Heart left ventricle (tissue), 16 donors: ENCODE data around the gene FGF6. TPM values are rescaled to one million over a fixed set of nuclear protein-coding genes. Genes with fewer than 3 reads are reported as not detected.

Experiments used
- ATAC-seq, 4 donors: fragments of 200-7000 bp; cut with Tn5 transposase; one replicate each; pipeline ENCODE4 v1.9.1; 2020 to 2022; ENCODE audit warnings: moderate library complexity in 4 of 4, mild to moderate bottlenecking in 3 of 4, moderate number of reproducible peaks in 1 of 4
- DNase-seq, 5 donors: peaks; one replicate each; pipeline ENCODE4 v3.0.0-alpha.2; 2020
- H3K27ac ChIP-seq, 12 donors: fragments of 200-600 bp; sonication (generic) in 4 of 12; one replicate each; pipeline versions ENCODE4 v1.5.0 to v1.8.0; 2016 to 2022; ENCODE audit warnings: mild to moderate bottlenecking in 2 of 12
- H3K27me3 ChIP-seq, 9 donors: fragments of 200-600 bp; sonication (generic) in 2 of 9; one replicate each; pipeline versions ENCODE4 v1.5.1 to v1.8.0; 2016 to 2022; ENCODE audit warnings: mild to moderate bottlenecking in 3 of 9
- H3K36me3 ChIP-seq, 9 donors: fragments of 200-600 bp; sonication (generic) in 2 of 9; one replicate each; pipeline versions ENCODE4 v1.5.0 to v1.8.0; 2018 to 2022; ENCODE audit warnings: mild to moderate bottlenecking in 2 of 9
- H3K4me1 ChIP-seq, 12 donors: fragments of 200-600 bp; sonication (generic) in 4 of 12; one replicate each; pipeline versions ENCODE4 v1.5.0 to v1.8.0; 2016 to 2022; ENCODE audit warnings: mild to moderate bottlenecking in 3 of 12
- H3K4me3 ChIP-seq, 12 donors: fragments of 200-600 bp; sonication (generic) in 4 of 12; one replicate each; pipeline versions ENCODE4 v1.5.0 to v1.8.0; 2017 to 2022; ENCODE audit warnings: mild to moderate bottlenecking in 9 of 12, moderate library complexity in 4 of 12
- H3K9me3 ChIP-seq, 12 donors: fragments of 200-600 bp; sonication (generic) in 4 of 12; one replicate each; pipeline versions ENCODE4 v1.5.0 to v1.8.0; 2016 to 2022; ENCODE audit warnings: mild to moderate bottlenecking in 1 of 12
- CTCF ChIP-seq, 12 donors: fragments of 200-600 bp; sonication (generic) in 4 of 12; IDR thresholded peaks; one replicate each; pipeline versions ENCODE4 v1.5.0 to v1.8.0; 2018 to 2022; ENCODE audit warnings: antibody characterized with exemption in 12 of 12, mild to moderate bottlenecking in 5 of 12
- POLR2A ChIP-seq, 2 donors: fragments of 450-650 bp; IDR thresholded peaks; one replicate each; pipeline ENCODE4 v1.6.1; 2017; ENCODE audit warnings: antibody characterized with exemption in 2 of 2, mild to moderate bottlenecking in 2 of 2, moderate library complexity in 2 of 2
- WGBS, 4 donors: extraction: QIAGEN DNeasy Blood & Tissue Kit in 2 of 4; methylation state at CpG; one replicate each; pipeline versions ENCODE4 v1.1.5 to v1.1.7; 2013 to 2018; 5-methylcytosine and 5-hydroxymethylcytosine counted together
- intact Hi-C, 10 donors: fragments of 100-400 bp; cut with DNase I; formaldehyde crosslinking; loops; one replicate each; pipeline versions ENCODE4 v1.11.1 to v1.14.2; 2022
- polyA plus RNA-seq, 2 donors: library from polyadenylated mRNA; stranded (reverse); fragments of 200-250 nt; gene quantifications; one replicate each; pipeline ENCODE4 v1.2.3, GENCODE V29; 2013
- total RNA-seq, 9 donors: library from RNA; depleted of rRNA in 2 of 9; stranded (reverse); fragments of >200 nt in 2 of 9; fragmentation: NEBNext Ultra II Directional in 3 of 9; extraction: Animal tissue kit (Norgen Biotek cat#: 25700) in 3 of 9; gene quantifications; one replicate each; pipeline versions ENCODE4 v1.1.0 to v1.2.4, GENCODE V29; 2016 to 2023
- donor health status: ischemic (EF 13 %, LVEDD 7.1; RV severe dilation, severe dysfunction).
- donor health status: healthy with polysubstance abuse.
- donor health status: DM: no; HTN: yes; CAD: no.
- donor health status: DM: no; HTN: no; CAD: no.
- donor health status: ischemic (EF 25% LVEDD 6.9; RV normal size, moderate dysfunction).
- donor health status: ischemic (EF 25% LVEDD 5.7; RV mildly dilated, moderate dysfunction).
- donor health status: healthy.
- donor health status: DM: yes; HTN: yes; CAD: no.
- donor health status: ischemic (EF 35%, LVEDD 5.7; RV mildly dilated, moderate dysfunction).
- donor health status: nonischemic (EF 11% LVEDD 7.7; RV severe dilation, severe dysfunction).
- donor health status: DM: yes; HTN: yes; CAD: no.
- donor health status: PGD.
- donor health status: ischemic (EF 29% LVEDD 5.4; RV normal size, mild dysfunction).
- donor health status: nonischemic (EF 23%, LVEDD 6.1; RV moderate dilation, normal function).

Gene FGF6
- total and polyA plus RNA-seq, 11 donors = not detected

- Histone ChIP-seq H3K27ac (no peak overlapping the region), H3K27me3 (no peaks in the 10 kb centered on the region), H3K9me3 (no peaks in the 10 kb centered on the region), H3K4me1 (peaks cover 0 to 15% (median 4%) of the 10 kb centered on the region in 12 donors), H3K4me3 (no peak overlapping the region), H3K36me3 (no peaks in the 10 kb centered on the region)
- intact Hi-C loops = no loop called here
- TF ChIP-seq CTCF (IDR thresholded peaks at IDR 0.05) = no peak
- WGBS, 4 donors = 92 to 100% (median 95%) methylated on average over 4 of the region's 4 CpGs
- ATAC-seq (no peak), DNase-seq (no peak)
Observed at GRCh38 chr12:4431436-4431835, 14.2 kb downstream of the FGF6 start.

GRCh38 chr12:4424422-4424821 lies 21.2 kb downstream of the FGF6 start:
- 51 to 60% (median 55%) methylated on average over 6 of the region's 6 CpGs for WGBS, 4 donors
- DNase-seq = no peak
- Histone ChIP-seq H3K27ac (no peak overlapping the region), H3K4me1 (no peaks in the 10 kb centered on the region), H3K36me3 (no peaks in the 10 kb centered on the region), H3K9me3 (no peaks in the 10 kb centered on the region), H3K4me3 (no peak overlapping the region), H3K27me3 (peaks cover 0 to under 1% (median 0%) of the 10 kb centered on the region in 9 donors)
- ATAC-seq = no peak
- intact Hi-C loops = loop anchor here in 6 of 10 donors (5.0 kb wide), 1 partner anchor 103 kb away; no protein-coding TSS in a partner anchor
- TF ChIP-seq CTCF (IDR thresholded peaks at IDR 0.05) (no peak), POLR2A (IDR thresholded peaks at IDR 0.05) (no peak)

- Histone ChIP-seq H3K4me1 (no peaks in the 10 kb centered on the region), H3K27me3 (peaks cover 0 to 5% (median 0%) of the 10 kb centered on the region in 9 donors), H3K27ac (no peak overlapping the region), H3K36me3 (no peaks in the 10 kb centered on the region), H3K9me3 (no peaks in the 10 kb centered on the region), H3K4me3 (no peak overlapping the region)
- DNase-seq = no peak
- ATAC-seq = no peak
- TF ChIP-seq POLR2A (IDR thresholded peaks at IDR 0.05) (no peak), CTCF (IDR thresholded peaks at IDR 0.05) (no peak)
- intact Hi-C loops = loop anchor here in 7 of 10 donors (2.0 to 5.0 kb wide), 2 partner anchors 103 to 104 kb away; no protein-coding TSS in a partner anchor
- 80 to 88% (median 84%) methylated on average over 11 of the region's 11 CpGs for WGBS, 4 donors
Observed at GRCh38 chr12:4423528-4424195, 22.0 kb downstream of the FGF6 start.

GRCh38 chr12:4422985-4423384 lies 22.6 kb downstream of the FGF6 start:
- peaks cover 0 to 5% (median 0%) of the 10 kb centered on the region in 12 donors for H3K4me1 ChIP-seq
- WGBS, 4 donors = 94 to 97% (median 96%) methylated on average over 9 of the region's 9 CpGs

More at GRCh38 chr12:4422985-4423384, 22.6 kb downstream of the FGF6 start:
- TF ChIP-seq POLR2A (IDR thresholded peaks at IDR 0.05) (no peak), CTCF (IDR thresholded peaks at IDR 0.05) (no peak)
- no peaks in the 10 kb centered on the region for H3K36me3 ChIP-seq
- peaks cover 0 to 5% (median 0%) of the 10 kb centered on the region in 9 donors for H3K27me3 ChIP-seq
- H3K27ac ChIP-seq = no peak overlapping the region
- no peaks in the 10 kb centered on the region for H3K9me3 ChIP-seq
- ATAC-seq (no peak), DNase-seq (no peak)
- intact Hi-C loops = loop anchor here in 7 of 10 donors (2.0 to 5.0 kb wide), 2 partner anchors 104 kb away; no protein-coding TSS in a partner anchor
- H3K4me3 ChIP-seq = no peak overlapping the region
